ENCODE data around the gene DDTL.
"Not testable (repeated sequence)": the region's sequence is repeated elsewhere in the genome, so short reads cannot be mapped to it uniquely, and the experiment has no call there.

GRCh38 chr22:23977304-23977703, 10.6 kb downstream of the DDTL start:
- TF ChIP-seq CTCF (conservative IDR thresholded peaks at IDR 0.05 in 1 of 2, IDR thresholded peaks at IDR 0.05 in 1 of 2; ENCODE audit: extremely low read depth in 1 of 2, insufficient read depth in 1 of 2, low read depth in 1 of 2, low read length in 2 of 2); EZH2 (IDR thresholded peaks at IDR 0.05; ENCODE audit: borderline replicate concordance, low read length): not testable (repeated sequence)

Measured in mammary epithelial cell (primary cell).